AG04450 (cell line): ENCODE measurements around the gene HBB. TPM values are rescaled to one million over a fixed set of nuclear protein-coding genes. Genes with fewer than 3 reads are reported as not detected.

ENCODE experiments used
- CTCF ChIA-PET: fragments of 300-600, 350-600 bp; formaldehyde crosslinking; extraction: SDS; loops from one replicate; lab custom pipeline; 2022; ENCODE audit warnings: antibody characterized with exemption, inconsistent platforms; lab: Charles Lee
- POLR2A ChIA-PET: fragments of 350-600 bp; formaldehyde crosslinking; extraction: SDS; loops from one replicate; lab custom pipeline; 2021; ENCODE audit warnings: antibody characterized with exemption, inconsistent platforms; lab: Yijun Ruan, JAX
- DNase-seq: peaks from one replicate; pipeline ENCODE4 v3.0.0-alpha.2; 2011; ENCODE audit warnings: low read depth, low spot score
- H3K27ac ChIP-seq: one replicate; pipeline ENCODE4 v1.5.1; 2012; ENCODE audit warnings: low read depth, low read length, control low read depth
- H3K27me3 ChIP-seq: one replicate; pipeline ENCODE4 v1.6.0; 2012; ENCODE audit warnings: low read length; ENCODE audit not compliant: control insufficient read depth, insufficient read depth
- H3K4me3 ChIP-seq: 2 replicates; pipeline ENCODE4 v1.5.1; 2011; ENCODE audit warnings: mild to moderate bottlenecking, low read depth, low read length, control low read depth
- H3K9me3 ChIP-seq: 2 replicates; pipeline ENCODE4 v1.5.1; 2012; ENCODE audit warnings: low read length; ENCODE audit not compliant: control insufficient read depth, insufficient read depth
- polyA plus RNA-seq: library from polyadenylated mRNA; depleted of rRNA; stranded (reverse); fragments of >200 nt; gene quantifications from 2 replicates; pipeline ENCODE4 v1.2.3, GENCODE V29; 2011
- TF ChIP-seq, protein P1 (sequence below): IDR thresholded peaks from 2 replicates; pipeline ENCODE4 v1.5.1; 2011; ENCODE audit warnings: low read depth, low read length, control low read depth, inconsistent platforms

The HBB gene
- polyA plus RNA-seq, 1 experiment, result 0.26 TPM

DNA sequence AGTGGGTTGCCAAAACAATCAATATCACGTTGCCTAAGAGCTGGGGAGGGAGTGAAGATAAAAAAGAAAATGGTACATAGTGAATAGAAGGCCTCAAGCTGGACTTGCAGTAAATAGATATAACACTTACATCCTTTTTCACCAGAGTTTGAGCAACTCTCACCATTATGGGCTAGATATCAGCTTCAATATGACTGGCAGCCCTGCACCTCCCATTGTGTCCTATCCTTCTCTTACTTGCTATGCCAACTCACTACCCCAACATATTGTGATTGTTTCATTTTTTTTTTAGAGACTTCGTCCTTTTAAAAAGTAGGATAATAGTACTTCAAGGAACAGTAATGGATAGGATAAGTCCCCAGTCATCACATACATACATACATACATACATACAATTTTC lies 15.3 kb upstream of the HBB start:
- Histone ChIP-seq H3K9me3 (no peaks in the 10 kb centered on the region), H3K27me3 (no peaks in the 10 kb centered on the region), H3K27ac (no peak overlapping the region), H3K4me3 (no peak overlapping the region)
- no peak for DNase-seq
- ChIA-PET POLR2A (no interaction called here), CTCF (no interaction called here)
- TF ChIP-seq, protein P1, sequence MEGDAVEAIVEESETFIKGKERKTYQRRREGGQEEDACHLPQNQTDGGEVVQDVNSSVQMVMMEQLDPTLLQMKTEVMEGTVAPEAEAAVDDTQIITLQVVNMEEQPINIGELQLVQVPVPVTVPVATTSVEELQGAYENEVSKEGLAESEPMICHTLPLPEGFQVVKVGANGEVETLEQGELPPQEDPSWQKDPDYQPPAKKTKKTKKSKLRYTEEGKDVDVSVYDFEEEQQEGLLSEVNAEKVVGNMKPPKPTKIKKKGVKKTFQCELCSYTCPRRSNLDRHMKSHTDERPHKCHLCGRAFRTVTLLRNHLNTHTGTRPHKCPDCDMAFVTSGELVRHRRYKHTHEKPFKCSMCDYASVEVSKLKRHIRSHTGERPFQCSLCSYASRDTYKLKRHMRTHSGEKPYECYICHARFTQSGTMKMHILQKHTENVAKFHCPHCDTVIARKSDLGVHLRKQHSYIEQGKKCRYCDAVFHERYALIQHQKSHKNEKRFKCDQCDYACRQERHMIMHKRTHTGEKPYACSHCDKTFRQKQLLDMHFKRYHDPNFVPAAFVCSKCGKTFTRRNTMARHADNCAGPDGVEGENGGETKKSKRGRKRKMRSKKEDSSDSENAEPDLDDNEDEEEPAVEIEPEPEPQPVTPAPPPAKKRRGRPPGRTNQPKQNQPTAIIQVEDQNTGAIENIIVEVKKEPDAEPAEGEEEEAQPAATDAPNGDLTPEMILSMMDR, result no peak

DNA sequence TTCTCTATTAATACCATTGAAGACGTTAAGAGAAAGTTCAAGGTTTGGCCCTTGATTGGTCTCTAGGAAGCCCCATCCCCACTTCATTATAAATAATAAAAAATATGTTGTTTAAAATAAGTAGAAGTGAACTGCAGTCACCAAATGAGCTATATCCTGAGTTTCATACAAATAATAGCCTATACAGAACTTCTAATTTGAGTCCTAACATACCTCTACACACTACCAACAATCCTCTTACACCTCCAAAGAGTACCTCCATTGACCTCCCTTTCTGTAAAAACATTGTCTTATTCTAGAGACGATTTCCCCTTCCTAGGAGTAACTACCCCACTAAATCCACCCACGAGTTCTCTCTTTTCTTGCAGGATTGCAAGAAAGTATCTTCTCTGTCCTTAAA lies 14.6 kb upstream of the HBB start:
- ChIA-PET POLR2A (no interaction called here), CTCF (interaction anchor here (1.5 kb wide), 1 partner anchor 37 kb away, joined by 8 read pairs; no protein-coding TSS in a partner anchor)
- no peak for DNase-seq
- Histone ChIP-seq H3K9me3 (no peaks in the 10 kb centered on the region), H3K27ac (no peak overlapping the region), H3K27me3 (no peaks in the 10 kb centered on the region), H3K4me3 (no peak overlapping the region)
- TF ChIP-seq, protein P1, result no peak

DNA sequence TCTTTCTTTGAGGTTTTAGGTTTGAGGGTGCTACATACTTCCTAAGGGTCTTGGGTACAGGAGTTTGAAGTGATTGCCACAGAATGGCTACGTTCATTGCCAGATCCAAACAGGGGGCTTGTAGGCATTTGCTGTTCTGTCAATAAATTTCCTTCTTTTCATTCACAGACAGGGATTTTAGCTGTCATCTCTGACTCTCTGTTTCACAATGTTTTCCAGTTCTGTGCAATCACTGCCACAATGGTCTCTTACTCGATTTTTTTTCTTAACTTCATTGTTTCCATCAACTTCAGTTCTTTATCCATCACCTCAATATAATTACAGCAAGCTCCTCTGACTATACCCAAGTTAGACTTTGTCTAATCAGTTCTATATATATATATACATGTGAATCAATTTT lies 13.6 kb upstream of the HBB start:
- H3K27me3 ChIP-seq, result no peaks in the 10 kb centered on the region
- TF ChIP-seq, protein P1, result no peak
- H3K9me3 ChIP-seq, result no peaks in the 10 kb centered on the region
- H3K27ac ChIP-seq, result no peak overlapping the region
- H3K4me3 ChIP-seq, result no peak overlapping the region
- ChIA-PET CTCF (interaction anchor here (1.5 kb wide), 1 partner anchor 36 kb away, joined by 8 read pairs; no protein-coding TSS in a partner anchor), POLR2A (no interaction called here)
- no peak for DNase-seq

DNA sequence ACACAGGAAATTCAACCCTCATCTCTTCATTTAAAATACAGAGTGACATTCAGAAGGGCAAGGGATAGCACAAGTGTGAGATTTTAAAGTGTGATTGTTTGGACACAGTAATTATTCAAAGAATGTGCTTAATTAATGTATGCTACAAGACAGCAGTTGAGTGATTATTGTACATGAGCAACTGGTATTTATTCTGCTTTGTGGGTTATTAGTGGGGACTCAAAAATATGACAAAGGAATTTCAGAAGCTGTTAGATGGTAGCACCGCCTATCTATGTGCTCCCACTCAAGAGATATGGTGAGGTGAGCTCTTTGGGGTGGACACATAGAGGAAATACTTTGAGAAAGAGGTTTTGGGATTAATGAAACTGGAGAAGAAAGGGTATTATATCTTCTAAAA lies 13.2 kb upstream of the HBB start:
- DNase-seq, result no peak
- H3K27me3 ChIP-seq, result no peaks in the 10 kb centered on the region
- POLR2A ChIA-PET, result no interaction called here
- no peak overlapping the region for H3K4me3 ChIP-seq
- no peaks in the 10 kb centered on the region for H3K9me3 ChIP-seq
- TF ChIP-seq, protein P1, result no peak
- CTCF ChIA-PET, result interaction anchor here (1.5 kb wide), 1 partner anchor 36 kb away, joined by 8 read pairs; no protein-coding TSS in a partner anchor
- no peak overlapping the region for H3K27ac ChIP-seq

- Histone ChIP-seq H3K9me3 (no peaks in the 10 kb centered on the region), H3K27ac (no peak overlapping the region), H3K4me3 (no peak overlapping the region), H3K27me3 (no peaks in the 10 kb centered on the region)
- TF ChIP-seq, protein P1, result no peak
- CTCF ChIA-PET, result no interaction called here
- no peak for DNase-seq
- POLR2A ChIA-PET, result no interaction called here
Observed at GRCh38 chr11:5239046-5239445, 12.2 kb upstream of the HBB start.
